Measurements from ENCODE around the gene TMEM72.
A peak's percentile ranks its signal among the peaks of the same experiment; 100 is the strongest.

DNA sequence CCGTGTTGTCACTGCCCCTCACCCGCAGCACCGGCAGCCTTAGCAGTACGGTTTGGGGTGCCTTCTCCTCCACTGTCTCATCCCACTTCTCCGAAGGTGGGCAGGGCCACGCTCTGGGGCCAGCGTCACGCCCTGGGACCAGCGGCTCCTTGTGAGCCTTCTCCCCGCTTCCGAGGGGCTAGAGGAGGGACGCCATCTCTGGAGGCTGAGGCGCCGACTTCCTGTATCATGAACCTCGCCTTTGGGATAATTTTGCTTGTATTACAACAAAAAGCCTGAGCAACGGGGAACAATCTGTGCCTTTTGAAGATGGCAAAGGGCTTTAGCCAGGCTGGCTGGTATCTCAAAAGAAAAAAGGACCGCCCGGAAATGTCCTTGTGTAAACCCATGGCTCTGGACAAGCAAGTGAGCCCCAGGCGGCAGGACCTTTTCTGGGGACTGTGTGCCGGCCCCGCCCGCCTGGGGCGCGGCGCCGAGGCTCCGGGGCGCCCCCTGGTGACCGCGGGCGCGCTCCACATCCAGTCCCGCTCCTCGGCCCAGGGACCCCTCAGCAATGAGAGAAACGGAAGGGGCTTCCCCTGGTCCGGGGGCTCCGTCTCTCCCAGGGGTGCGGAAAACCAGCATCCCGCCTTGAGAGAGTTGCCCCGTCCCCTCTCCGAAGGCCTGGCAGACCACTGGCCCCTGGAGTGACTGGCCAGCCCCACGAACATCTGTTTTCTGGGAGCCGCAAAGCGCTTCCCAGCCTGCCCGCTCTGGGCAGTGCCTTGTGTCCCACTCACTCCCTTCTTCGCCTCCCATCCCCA, 63.7 kb downstream of the TMEM72 start:
- TF ChIP-seq, protein P1, sequence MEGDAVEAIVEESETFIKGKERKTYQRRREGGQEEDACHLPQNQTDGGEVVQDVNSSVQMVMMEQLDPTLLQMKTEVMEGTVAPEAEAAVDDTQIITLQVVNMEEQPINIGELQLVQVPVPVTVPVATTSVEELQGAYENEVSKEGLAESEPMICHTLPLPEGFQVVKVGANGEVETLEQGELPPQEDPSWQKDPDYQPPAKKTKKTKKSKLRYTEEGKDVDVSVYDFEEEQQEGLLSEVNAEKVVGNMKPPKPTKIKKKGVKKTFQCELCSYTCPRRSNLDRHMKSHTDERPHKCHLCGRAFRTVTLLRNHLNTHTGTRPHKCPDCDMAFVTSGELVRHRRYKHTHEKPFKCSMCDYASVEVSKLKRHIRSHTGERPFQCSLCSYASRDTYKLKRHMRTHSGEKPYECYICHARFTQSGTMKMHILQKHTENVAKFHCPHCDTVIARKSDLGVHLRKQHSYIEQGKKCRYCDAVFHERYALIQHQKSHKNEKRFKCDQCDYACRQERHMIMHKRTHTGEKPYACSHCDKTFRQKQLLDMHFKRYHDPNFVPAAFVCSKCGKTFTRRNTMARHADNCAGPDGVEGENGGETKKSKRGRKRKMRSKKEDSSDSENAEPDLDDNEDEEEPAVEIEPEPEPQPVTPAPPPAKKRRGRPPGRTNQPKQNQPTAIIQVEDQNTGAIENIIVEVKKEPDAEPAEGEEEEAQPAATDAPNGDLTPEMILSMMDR (conservative IDR thresholded peaks at IDR 0.05): peak; percentile 92
- no peak for TF ChIP-seq EZH2 (IDR thresholded peaks at IDR 0.05; ENCODE audit: low read depth)
